GM18873 (cell line): Measurements from ENCODE around the gene RAI1.

Experiments used
- ATAC-seq: cut with Tn5 transposase; IDR thresholded peaks from one replicate; pipeline ENCODE4 v1.9.1; 2021; ENCODE audit warnings: mild to moderate bottlenecking, moderate library complexity, moderate number of reproducible peaks; ENCODE audit not compliant: unreplicated experiment, low FRiP score

RAI1 gene

DNA sequence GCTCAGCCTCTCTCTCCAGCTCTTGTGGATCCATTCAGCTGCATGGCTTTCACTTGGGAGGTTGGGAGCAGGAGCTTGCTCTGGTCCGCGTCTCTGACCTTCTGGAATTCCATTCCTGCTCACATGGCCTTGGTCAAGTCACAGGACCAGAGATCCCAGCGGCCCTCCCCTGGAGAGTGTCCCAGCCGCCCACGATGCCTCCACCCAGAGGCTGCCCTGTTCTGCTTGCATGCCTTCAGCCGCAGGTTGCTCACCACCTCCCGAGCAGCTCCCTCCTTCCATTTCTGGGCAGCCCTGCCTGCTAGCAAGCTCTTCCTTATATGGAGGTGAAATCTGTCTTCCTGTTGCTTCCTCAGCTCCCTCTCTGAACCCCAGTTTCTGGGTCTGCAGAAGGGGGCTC is 32.6 kb downstream of the RAI1 start:
- no peak for ATAC-seq

DNA sequence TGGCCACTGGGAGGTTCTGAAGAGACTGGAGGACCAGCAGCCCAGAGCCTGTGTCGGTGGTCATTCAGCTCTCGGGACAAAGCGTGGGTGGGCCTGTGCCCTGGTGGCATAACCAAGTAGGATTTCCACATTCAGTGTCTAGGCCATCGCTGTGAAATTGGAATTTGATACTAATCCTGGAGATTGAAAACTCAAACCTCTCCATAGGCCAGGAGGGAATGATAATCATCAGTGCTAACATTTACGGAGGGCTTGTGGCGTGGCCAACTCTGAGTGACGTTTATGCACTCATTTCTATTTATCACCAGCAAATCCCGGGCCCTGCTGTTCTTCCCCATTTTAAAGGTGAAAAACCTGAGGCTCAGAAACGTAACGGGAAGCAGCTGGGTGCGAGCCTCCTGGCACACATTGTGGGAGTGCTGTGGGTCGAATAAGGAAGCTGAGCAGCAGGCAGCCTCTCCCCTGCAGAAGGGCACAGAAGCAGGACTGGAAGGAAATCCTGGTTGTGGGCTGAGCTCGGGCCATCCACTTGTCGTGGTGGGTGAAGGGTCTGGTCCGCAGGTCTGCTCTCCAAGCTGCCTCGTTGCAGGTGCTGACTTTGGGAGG is 33.1 kb downstream of the RAI1 start:
- ATAC-seq, result no peak

DNA sequence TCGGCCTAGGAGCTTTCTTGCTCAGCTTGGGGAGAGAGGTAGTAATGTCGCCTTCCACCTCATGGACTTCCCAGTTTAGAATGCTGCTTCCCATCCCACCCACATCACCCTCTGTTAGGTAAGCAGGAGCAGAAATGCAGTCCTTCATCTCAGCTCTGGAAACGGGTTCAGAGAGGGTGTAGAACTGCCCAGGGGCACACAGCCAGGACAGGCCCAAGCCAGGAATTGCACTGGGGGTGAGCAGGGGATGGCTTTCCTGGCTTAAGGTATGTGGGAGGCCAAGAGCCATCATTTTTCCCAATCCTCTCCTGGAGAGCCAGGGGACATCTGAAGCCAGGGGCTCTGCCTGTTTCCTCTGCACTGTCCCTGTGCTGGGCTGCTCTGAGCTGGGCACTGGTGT is 33.6 kb downstream of the RAI1 start:
- no peak for ATAC-seq

- no peak for ATAC-seq
These were observed 35.7 kb downstream of the RAI1 start for GRCh38 chr17:17716837-17717523.

- no peak for ATAC-seq
These were observed 37.0 kb downstream of the RAI1 start for GRCh38 chr17:17718251-17718650.

- ATAC-seq, result no peak
These were observed 38.1 kb downstream of the RAI1 start for GRCh38 chr17:17719199-17719940.

DNA sequence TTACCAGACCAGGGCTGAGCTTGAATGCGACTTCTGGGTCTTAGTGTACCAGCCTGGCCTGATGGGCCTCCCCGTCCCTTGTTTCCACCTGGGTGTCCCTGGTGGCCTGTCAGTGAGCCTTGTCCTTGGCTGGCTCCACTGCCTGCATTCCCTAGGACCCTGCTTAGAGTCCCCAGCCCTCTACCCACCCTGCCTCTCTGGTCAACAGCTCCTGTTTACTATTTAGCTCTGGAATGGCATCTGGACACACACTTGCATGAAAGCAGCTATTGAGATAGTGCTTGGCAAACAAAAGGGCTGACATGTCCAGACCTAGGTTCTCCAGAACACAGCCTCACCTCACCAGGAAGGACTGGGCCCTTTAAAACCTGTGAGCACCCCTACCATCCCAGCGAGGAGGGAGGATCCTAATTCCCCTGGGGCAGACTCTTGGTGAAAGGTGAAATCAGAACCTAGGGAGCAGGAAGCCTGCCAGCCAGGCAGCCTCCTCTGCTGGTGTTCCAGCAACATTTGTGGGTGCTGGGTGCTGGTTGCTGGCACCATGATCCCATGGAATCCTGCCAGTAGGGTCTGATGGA is 38.8 kb downstream of the RAI1 start:
- ATAC-seq, result no peak

DNA sequence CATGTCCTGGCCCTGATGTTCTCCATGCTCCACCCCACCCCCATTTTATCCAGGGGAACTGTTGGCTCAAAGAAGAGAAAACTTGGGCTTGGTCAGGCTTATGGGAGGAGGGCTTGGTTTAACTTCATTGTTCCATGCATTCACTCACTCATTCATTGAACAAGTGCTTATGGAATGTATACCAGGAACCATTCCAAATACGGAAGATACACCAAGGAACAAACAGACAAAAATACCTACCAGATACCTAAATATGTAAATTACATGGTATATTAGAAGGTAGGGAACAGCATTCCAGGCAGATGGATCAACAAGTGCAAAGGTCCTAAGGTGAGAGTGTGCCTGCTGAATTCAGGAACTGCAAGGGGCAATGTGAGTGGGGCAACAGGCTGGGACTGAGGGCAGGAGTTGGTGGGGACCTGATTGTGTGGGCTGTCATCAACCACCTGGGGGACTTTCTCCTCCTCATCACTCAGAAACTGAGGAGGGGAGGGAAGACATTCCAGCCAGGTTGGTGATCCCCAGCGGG is 39.9 kb downstream of the RAI1 start:
- ATAC-seq, result no peak

DNA sequence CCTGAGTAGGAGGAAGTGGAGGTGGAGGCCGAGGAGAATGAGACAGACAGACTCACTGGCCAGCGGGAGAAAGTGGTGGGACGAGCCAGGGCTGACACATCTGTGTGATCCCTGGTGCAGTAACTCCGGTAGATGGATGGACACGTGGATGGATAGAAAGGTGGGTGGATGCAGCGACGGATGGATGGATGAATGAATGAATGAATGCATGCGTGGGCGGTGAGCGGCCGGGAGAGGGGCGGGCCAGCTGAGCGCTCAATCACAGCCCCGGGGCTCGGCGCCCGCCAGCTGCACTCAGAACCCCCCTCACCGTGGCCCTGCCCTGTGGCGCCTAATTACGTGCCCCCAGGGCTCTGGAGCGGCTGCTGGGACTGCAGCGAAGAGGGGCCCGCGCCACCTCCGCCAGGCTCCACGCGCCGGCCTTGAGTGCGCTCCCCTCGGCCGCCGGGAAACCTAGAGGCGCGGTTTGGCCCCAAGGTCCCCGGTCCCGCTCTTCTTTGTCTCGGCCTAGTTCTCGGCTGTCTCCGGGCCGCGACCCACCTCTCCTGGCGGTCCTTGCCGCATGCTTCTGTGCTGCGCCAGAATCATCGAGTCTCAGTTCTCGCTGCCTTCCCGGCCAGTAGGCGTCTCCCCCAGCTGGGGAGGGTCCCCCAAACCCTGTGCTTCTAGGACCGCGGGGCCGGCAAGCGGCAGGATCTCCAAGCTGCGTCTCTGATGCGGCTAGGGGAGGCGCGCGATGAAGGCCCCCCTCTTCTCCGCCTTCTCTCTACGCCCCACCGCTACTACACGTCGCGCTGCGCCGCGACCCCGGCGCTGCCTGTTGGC is 41.0 kb downstream of the RAI1 start:
- ATAC-seq, result no peak

DNA sequence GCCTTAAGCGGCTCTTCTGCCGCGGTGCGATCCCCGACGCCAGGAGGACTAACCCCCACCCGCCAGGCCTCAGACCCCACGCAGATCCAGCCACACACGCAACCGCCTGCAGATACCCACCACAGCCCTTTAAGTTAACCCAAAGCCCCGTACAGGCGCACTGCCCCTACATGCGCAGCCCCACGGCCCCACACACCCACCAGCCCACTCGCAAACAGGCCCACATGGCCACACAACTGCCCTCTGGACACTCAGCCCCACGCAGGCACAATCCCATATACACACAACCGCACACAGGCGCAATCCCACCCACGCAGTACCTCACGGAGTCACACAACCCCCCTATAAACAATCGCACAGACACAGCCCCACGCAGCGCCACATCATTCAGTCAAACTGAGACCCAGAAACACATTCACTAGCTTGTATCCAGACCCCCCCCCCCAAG is 41.7 kb downstream of the RAI1 start:
- ATAC-seq, result no peak

DNA sequence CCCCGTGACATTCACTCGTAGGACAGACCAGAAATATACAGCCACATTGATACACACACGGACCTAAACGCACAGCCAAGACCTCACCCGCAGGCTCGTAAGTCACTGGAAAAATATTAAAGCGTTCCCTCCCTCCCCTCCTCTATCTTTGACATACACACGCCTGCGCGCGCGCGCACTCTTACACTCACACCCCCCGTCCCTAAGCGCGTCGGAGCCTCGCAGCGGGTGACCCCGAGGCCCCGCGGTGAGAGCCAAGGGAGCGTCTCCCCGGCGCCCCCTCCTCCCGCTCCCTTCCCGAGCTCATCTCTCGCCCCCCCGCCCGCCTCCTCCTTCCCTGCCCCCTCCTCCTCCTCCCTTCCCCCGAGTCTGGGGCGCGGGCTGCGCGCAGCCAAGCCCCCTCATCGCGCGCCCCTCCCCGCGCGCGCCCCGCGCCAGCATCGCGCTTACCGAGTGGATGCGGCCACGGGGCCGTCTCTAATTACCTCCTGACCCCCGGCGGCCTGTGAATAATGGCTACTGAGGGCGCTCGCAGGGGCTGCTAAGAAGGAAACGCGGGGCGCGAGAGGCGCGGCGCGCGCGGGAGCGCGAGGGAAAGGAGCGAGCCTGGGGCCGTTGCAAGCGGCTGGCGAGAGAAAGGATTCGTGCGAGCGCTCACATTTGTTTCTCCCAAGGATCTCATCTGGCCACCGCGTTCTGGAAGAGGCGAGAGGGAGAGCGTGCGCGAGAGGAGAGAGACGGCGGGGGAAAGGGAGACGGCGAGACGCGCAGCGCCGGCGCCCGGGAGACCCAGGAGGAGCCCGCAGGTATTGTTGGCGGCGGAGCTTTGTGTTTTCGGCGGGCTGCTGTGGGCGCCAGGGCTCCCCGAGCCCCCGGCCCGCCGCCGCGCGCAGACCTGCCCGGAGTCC is 42.4 kb downstream of the RAI1 start:
- no peak for ATAC-seq

DNA sequence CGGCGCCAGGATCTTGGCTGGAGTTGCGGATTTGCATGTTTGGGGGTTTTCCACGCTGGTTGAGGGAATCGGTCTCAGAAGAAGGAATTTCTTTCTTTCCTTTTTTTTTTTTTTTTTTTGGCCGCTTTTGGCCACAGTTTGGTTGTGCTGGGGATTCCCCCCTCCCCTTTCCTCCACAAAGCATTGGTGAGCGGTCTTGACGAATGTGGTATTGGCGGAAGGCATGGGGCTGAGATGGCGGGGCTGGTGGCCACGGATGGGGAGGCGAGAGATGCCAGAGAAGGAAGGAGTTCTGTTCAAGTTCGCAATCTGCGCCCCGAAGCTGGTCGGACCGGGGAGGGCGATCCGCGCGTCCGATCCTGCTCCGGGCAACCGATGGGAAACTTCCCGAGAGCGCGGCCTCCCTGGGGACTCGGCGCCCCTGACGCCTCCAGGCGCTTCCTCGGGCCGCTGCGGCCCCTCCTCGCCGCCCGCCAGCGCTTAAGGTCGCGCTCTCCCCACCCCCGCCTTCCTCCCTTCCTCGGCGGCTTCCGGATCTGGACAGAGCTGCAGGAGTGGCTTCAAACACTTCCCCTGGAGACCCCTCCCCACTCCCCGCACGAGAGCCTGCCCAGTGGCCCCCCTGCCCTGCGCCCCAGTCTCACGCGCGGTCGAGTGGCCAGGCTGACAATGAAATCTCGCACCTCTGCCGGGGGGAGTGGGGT is 43.2 kb downstream of the RAI1 start:
- ATAC-seq, result no peak

DNA sequence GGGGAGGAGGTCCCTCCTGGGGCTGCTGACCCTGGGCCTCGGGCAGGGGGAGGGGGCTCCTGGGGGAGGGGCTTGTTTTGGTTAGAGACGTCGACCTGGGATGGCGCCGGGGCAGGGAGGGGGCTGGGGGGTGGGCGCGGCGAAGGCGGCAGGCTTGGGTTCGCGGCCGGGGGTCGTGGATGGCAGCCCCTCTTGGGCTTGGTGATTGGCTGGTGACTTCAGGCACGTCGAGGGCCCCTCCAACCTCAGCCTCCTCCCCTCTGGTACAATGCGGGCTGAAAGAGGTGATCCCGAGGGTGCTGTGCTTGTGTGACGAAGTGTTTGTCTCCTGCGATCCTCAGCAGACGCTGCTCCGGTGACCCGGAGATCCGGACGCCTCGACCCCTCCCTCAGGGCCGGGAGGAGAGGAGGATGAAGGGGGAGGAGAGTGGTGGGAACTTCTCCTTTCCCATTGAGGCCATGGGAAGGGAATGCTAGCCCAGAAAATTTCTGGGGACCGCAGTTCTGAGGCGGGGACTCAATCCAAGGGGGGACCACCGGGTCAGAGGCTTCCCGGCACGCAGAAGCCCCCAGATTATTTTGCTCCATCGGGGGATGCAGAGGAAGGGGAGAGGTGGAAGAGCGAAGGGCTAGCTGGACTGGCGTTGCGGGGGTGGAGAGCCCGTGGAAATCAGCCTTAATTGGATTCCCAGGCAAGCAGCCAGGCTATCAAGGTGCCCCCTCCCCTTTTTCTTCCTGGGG is 43.9 kb downstream of the RAI1 start:
- ATAC-seq, result no peak

GRCh38 chr17:17725752-17726457 is 44.6 kb downstream of the RAI1 start:
- no peak for ATAC-seq

DNA sequence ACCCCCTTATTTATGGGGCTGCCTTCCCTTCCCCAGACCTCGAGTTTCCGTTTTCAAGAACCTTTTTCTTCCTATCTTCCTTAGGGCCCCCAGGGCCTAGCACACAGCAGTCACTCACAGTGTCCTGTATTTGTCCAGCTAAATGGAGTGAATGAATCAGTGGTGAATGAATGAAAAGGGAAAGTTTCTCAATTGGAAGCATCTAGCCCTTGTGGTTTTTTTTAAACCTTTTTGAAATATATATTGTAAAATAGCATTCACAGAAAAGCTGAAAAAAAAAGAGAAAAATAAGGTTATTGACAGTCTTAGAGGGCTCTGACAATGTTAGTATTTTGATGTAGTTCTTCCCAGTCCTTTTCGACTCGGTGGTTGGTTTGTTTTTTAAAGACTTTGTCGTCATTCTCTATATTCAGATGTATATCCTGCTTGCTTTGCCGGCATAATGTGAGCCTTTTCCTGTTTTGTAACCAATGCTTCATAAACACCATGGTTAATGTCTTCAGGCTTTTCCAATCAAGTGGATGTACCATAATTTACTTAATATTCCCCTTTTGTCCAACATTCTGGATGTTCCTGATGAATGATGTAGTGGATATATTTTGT is 45.3 kb downstream of the RAI1 start:
- no peak for ATAC-seq

DNA sequence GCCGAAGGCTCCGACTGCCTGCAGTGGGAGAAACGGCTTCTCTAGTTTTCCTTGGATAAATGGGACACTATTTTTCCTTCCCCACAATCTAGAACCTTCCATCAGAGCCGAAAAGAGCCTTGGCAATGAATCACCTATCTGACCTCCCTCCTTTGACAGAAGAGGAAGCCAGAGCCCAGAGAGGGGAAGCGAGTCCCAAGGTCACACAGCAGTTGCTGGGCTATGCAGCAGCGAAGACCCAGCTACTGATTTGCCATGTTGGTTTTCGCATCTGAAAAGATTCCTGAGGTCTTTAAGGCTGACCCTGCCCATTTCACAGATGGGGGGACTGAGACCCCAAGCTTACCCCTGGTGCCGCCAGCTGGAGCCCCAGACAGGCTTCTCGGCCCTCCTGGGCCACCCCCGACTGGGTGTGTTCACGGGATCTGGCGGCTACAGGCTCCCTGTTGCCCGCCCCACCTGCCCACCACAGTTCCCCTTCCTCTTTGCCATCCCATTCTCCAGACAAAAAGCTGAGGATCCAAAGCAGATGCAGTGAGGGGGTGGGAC is 45.9 kb downstream of the RAI1 start:
- ATAC-seq, result no peak

GRCh38 chr17:17728146-17728545 is 46.9 kb downstream of the RAI1 start:
- ATAC-seq, result no peak
